Inferior parietal cortex (tissue), 1 donor: ENCODE results near the gene OSCAR.
"Not testable (repeated sequence)": the region's sequence is repeated elsewhere in the genome, so short reads cannot be mapped to it uniquely, and the experiment has no call there.

Source experiments
- DNase-seq: peaks from one replicate; pipeline ENCODE4 v3.0.0-alpha.2; 2016; ENCODE audit errors: extremely low spot score

The OSCAR gene

GRCh38 chr19:54125713-54126112, 25.1 kb upstream of the OSCAR start:
- no peak for DNase-seq

DNA sequence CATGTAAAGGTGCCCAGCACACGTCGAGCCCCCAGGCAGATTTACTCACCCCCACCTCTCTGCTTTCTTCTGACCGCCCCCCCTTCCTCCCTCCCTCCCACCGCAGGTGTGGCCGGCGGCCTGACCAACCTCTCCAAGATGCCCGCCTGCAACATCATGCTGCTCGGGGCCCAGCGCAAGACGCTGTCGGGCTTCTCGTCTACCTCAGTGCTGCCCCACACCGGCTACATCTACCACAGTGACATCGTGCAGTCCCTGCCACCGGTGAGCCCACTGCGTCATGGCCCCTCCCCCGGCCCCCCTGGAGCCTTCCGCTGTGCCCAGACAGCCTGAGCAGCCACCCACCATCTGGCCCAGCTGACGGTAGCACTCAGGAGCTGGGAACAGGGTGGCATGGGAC, 23.8 kb upstream of the OSCAR start:
- no peak for DNase-seq

- no peak for DNase-seq
Observed at GRCh38 chr19:54123682-54124081, 23.1 kb upstream of the OSCAR start.

DNA sequence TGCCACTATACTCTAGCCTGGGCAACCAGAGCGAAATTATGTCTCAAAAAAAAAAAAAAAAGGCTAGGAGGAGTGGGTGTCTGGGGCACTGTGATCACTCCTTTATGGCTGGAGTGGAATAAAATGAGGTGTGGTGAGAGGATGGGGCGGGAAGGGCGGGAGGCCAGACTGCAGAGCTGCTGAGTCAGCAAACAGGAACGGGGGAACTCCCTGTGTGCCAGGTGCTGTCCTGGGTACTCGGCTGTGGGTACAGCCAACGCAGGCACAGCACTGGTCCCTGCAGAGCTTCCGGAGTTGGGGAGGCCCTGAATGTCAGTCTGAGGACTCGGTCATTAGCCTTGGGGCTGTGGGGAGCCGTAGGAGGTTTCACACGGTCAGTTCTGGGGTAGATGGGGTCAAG, 20.7 kb upstream of the OSCAR start:
- no peak for DNase-seq

DNA sequence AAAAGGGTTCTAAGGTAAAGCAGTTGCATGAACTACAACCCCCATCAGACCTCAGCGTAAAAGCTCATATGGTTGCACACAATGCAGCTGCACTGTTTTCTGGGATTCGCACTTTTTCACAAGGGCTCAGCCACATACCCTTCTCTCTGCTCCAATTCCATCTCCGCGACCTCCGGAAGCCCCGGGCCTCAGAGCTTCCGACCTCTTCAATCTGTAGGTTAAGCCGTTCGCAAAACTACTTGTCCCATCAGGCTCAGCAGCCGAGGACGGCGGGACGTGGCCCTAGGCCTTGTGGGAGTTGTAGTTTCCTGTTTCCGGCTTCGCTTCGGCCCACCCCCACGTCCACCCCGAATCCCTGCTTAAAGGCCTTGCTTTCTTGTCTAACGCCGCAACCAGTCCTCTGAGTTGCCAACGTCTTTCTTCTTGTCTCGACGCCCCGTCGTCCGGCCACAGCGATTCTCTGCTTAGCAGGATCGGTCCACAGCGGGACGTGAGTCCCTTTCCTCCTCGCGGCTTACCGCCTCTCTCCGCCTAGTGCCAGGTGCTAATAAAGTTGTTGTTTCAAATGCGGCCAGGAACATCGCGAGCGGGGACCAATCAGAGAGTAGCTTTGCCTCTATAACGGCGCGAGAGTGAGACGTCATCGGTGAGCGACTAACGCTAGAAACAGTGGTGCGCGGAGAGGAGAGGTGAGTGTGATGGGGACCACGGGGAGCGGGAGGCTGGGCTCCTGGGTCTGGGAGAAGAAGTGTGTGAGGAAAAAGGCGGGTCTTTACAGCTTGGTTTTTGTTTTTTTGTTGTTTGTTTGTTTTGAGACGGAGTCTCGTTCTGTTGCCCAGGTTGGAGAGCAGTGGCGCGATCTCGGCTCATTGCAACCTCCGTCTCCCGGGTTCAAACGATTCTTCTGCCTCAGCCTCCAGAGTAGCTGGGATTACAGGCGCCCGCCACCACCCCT, 14.8 kb upstream of the OSCAR start, which contains the start of the genes PRPF31 and TFPT:
Gene PRPF31 (plus strand): TSS at position 646 of the 955 bp plus-strand sequence. CDS start 2,525 bp downstream, outside the sequence.
Gene TFPT (minus strand): TSS at position 549 of the 955 bp plus-strand sequence. CDS start 388 bp downstream, at position 161.
- DNase-seq = peak; percentile 100

- no peak for DNase-seq
Observed at GRCh38 chr19:54114340-54115108, 13.9 kb upstream of the OSCAR start.

GRCh38 chr19:54109651-54110050, 9.0 kb upstream of the OSCAR start:
- no peak for DNase-seq

DNA sequence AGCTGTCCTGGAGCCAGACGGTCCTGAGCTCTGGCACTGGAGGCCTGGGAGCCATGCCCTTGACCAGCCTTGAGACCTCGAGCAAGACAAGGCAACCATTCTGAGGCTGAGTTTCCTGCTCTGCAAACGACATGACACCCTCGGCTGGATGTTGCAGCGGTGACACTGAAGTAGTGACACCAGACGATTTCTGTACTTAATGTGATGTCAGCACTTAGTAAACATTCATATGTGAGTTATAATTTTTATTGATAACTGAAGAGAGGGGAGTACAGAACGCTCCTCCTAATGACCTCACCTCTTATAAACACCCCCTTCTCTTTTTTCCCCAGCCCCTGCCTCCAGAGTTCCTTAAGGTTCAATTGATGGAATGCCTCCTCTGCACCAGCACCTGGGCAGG, 7.9 kb upstream of the OSCAR start:
- no peak for DNase-seq

DNA sequence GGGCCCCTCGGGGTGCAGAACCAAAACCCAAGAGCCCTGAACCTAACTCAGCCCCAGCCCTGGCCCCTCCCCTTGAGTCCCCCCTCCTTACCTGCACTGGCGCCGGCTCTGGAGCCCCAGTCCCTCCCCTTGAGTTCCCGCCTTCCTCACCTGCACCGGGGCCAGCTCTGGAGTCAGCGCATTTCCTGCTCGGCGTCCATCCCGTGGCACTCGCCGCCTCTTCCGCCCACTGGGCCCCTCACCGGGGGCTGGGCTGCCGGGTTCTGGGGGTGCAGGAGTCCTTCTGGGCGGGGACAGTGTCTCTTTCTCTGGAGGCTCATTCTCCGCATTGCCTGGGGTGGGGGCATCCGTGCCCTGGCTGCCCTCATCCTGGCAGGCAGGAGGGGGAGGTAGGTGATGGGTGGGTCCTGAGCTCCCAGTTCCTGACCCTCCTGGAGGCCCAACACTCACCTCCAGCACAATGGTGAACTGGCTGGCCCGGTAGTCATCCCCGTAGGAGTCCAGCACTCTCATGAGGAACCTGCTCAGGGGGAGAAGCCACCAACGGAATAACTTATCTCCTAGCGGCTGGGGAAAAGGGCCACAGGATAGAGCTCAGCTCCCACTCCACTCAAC, 7.4 kb upstream of the OSCAR start:
- no peak for DNase-seq

GRCh38 chr19:54106716-54107115, 6.1 kb upstream of the OSCAR start:
- no peak for DNase-seq

- no peak for DNase-seq
Observed at GRCh38 chr19:54105796-54106195, 5.2 kb upstream of the OSCAR start.

- no peak for DNase-seq
Observed at GRCh38 chr19:54104998-54105715, 4.6 kb upstream of the OSCAR start.

- DNase-seq = peak; percentile 98
Observed at GRCh38 chr19:54102421-54103169, 2.0 kb upstream of the OSCAR start, which contains the start of gene NDUFA3. Gene NDUFA3, plus strand, starts transcription at chr19:54102855. Its CDS starts 24 bp downstream, at chr19:54102879.

DNA sequence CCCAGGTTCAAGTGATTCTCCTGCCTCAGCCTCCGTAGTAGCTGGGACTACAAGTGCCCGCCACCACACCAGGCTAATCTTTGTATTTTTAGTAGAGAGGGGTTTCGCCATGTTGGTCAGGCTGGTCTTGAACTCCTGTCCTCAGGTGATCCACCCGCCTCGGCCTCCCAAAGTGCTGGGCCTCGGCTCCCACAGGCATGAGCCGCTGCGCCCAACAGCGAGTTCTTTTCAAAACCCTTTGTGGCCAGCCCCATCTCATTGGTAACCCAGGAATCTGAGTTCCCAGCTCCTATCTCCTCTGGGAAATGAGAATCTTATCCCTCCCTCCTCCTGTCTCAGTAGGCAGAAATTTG, 724 bp downstream of the OSCAR start:
- DNase-seq = not testable (repeated sequence)

- no peak for DNase-seq
Observed at GRCh38 chr19:54099190-54099902, 1.3 kb downstream of the OSCAR start.

DNA sequence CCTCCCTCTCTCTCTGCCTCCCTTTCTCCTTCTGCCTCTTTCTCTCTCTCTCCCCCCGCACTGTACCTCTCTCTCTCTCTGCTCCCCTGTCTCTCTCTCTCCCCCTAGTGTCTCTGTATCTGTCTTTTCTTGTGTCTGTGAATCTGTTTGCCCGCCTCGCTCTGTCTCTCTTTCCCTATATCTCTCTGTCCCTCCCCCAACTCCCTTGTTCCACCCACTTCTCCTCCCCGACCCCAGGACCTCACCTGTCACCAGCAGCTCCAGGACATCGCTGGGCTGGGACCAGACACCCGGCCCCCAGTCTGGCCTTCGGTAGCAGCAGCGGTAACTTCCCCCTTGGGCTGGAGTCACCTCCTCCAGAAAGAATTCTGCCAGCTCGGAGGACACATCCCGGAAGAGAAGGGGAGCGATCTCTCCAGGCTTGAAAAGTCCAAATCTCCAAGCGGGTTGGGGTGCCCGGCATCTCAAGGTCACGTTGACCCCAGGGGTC, 3.9 kb downstream of the OSCAR start:
- no peak for DNase-seq

DNA sequence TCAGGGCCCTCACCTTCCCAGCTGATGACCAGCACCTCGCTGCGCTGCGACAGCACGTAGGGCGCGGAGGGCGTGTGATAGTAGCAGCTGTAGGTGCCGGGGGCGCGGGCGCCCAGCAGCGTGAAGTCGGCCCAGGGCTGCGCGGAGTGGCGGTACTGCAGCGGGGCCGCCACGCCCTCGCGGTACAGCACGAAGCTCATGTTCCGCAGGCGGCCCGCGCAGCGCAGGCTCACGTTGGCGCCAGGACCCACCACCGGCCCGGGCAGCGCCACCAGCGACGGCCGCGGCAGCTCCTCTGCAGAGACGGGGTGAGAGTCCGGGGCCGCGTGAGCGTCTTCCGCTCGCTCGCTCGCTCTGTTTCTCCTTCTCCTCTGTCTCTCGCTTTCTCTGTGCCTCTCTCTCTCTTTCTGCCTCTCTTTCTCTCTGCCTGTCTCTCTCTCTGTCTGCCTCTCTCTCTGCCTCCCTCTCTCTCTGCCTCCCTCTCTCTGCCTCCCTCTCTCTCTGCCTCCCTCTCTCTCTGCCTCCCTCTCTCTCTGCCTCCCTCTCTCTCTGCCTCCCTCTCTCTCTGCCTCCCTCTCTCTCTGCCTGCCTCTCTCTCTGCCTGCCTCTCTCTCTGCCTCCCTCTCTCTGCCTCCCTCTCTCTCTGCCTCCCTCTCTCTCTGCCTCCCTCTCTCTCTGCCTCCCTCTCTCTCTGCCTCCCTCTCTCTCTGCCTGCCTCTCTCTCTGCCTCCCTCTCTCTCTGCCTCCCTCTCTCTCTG, 4.6 kb downstream of the OSCAR start:
- DNase-seq = not testable (repeated sequence)

DNA sequence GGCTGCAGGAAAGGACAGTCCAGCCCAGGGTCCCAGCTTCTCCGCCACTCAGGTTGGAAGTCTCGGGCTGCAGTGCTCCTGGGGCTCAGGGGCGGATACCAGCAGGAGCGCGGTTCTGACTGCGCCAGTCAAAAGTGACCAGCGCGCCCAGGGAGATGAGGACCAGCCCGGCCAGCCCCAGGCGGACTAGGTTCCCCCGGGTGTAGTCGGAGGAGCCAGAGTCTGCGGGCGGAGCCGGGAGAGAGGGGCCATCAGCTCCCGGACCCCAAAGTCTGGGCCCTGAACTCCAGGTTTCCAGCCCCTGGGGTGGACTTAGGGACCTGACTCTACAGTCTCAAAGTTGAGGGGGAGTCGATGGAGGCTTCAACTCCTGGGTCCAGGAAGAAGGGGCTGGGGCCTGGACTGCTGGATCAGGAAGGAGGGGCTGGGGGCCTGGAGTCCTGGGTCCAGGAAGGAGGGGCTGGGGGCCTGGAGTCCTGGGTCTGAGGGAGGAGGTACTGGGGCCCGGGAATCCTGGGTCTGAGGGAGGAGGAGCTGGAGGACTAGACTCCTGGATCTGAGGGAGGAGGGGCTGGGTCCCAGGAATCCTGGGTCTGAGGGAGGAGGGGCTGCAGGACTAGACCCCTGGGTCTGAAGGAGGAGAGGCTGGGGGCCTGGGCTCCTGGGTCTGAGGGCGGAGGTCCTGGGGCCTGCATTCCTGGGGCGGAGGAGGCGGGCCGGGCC, 5.3 kb downstream of the OSCAR start:
- no peak for DNase-seq
